Ascending aorta (tissue), 2 donors: ENCODE data around the gene CHCHD3. TPM values are rescaled to one million over a fixed set of nuclear protein-coding genes. Genes with fewer than 3 reads are reported as not detected.

Experiments
- DNase-seq, 2 donors: peaks; one replicate each; pipeline ENCODE4 v3.0.0-alpha.2; 2019; ENCODE audit warnings: low spot score in 2 of 2
- H3K27ac ChIP-seq, 2 donors: fragments of 200-600 bp; sonication (generic); one replicate each; pipeline ENCODE4 v1.5.1; 2016 to 2017; ENCODE audit warnings: mild to moderate bottlenecking in 1 of 2
- H3K27me3 ChIP-seq: fragments of 200-600 bp; sonication (generic); one replicate; pipeline ENCODE4 v1.5.1; 2017
- H3K36me3 ChIP-seq, 2 donors: fragments of 200-600 bp; sonication (generic); one replicate each; pipeline ENCODE4 v1.5.1; 2016
- H3K4me1 ChIP-seq, 2 donors: fragments of 200-600 bp; sonication (generic); one replicate each; pipeline ENCODE4 v1.5.1; 2016 to 2017; ENCODE audit warnings: mild to moderate bottlenecking in 1 of 2
- H3K4me3 ChIP-seq, 2 donors: fragments of 200-600 bp; sonication (generic); one replicate each; pipeline ENCODE4 v1.5.1; 2016 to 2017; ENCODE audit warnings: mild to moderate bottlenecking in 1 of 2
- H3K9me3 ChIP-seq, 2 donors: fragments of 200-600 bp; sonication (generic); one replicate each; pipeline ENCODE4 v1.5.1; 2016
- CTCF ChIP-seq, 3 experiments: fragments of 200-600 bp in 2 of 3; fragments of 450-650 bp in 1 of 3; sonication (generic) in 2 of 3; IDR thresholded peaks; one replicate each; pipeline ENCODE4 v1.5.1; 2016 to 2019; ENCODE audit warnings: antibody characterized with exemption in 3 of 3, mild to moderate bottlenecking in 1 of 3, moderate library complexity in 1 of 3
- intact Hi-C: fragments of 100-400 bp; cut with DNase I; formaldehyde crosslinking; loops from one replicate; pipeline ENCODE4 v1.15.1; 2023
- total RNA-seq: library from RNA; depleted of rRNA; stranded (reverse); fragments of >200 nt; gene quantifications from one replicate; pipeline ENCODE4 v1.1.0, GENCODE V29; 2016

Gene CHCHD3
- total RNA-seq, 1 donor from 2014 or later, result 26.2 TPM

DNA sequence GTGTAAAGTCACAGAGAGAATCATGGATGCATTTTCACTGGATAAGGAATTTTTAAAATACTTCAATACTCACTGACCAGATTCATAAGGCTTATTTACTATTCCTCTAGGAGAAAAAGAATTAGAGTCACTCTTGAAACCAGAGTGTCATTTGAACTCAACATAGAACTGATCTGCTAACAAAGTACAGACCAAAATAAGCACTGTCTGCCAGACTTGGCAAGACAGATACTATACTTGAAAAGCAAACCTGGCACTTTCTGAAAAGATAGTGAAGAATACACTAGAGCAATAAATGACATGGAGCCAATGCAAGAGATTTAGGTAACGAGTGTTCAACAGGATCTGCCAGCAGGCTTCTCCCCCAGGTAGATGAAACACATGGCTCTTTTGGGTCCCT, 215.3 kb downstream of the CHCHD3 start:
- Histone ChIP-seq H3K4me3 (no peak overlapping the region), H3K36me3 (no peaks in the 10 kb centered on the region), H3K4me1 (no peaks in the 10 kb centered on the region), H3K9me3 (peaks cover 0 to 8% of the 10 kb centered on the region in 2 donors), H3K27me3 (no peaks in the 10 kb centered on the region), H3K27ac (no peak overlapping the region)
- no peak for TF ChIP-seq CTCF (IDR thresholded peaks at IDR 0.05)
- no peak for DNase-seq
- intact Hi-C loops, result loop anchor here (10.0 kb wide), 1 partner anchor 1058 kb away; no protein-coding TSS in a partner anchor

DNA sequence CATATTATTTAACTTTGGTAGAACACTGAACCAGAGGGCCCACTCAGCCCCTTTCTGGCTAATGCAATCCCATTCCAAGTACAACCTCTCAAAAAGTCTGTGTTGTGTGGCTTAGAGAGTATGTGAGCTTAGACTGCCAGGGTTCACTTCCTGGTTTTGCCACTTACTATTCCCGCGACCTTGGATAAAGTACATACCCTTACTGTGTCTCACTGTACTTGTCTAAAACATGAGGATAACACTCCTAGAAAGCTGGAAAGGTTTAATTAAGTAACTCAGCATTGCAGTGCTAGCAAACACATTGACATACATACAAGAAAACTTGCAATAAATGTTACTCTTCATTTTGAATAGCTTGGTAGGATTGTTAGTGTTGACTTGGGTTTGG, 215.8 kb downstream of the CHCHD3 start:
- H3K4me3 ChIP-seq, result no peak overlapping the region
- intact Hi-C loops, result loop anchor here (10.0 kb wide), 1 partner anchor 1059 kb away; no protein-coding TSS in a partner anchor
- peaks cover 0 to 8% of the 10 kb centered on the region in 2 donors for H3K9me3 ChIP-seq
- no peaks in the 10 kb centered on the region for H3K4me1 ChIP-seq
- H3K27me3 ChIP-seq, result no peaks in the 10 kb centered on the region
- TF ChIP-seq CTCF (IDR thresholded peaks at IDR 0.05), result no peak
- no peak for DNase-seq
- H3K36me3 ChIP-seq, result no peaks in the 10 kb centered on the region
- no peak overlapping the region for H3K27ac ChIP-seq

DNA sequence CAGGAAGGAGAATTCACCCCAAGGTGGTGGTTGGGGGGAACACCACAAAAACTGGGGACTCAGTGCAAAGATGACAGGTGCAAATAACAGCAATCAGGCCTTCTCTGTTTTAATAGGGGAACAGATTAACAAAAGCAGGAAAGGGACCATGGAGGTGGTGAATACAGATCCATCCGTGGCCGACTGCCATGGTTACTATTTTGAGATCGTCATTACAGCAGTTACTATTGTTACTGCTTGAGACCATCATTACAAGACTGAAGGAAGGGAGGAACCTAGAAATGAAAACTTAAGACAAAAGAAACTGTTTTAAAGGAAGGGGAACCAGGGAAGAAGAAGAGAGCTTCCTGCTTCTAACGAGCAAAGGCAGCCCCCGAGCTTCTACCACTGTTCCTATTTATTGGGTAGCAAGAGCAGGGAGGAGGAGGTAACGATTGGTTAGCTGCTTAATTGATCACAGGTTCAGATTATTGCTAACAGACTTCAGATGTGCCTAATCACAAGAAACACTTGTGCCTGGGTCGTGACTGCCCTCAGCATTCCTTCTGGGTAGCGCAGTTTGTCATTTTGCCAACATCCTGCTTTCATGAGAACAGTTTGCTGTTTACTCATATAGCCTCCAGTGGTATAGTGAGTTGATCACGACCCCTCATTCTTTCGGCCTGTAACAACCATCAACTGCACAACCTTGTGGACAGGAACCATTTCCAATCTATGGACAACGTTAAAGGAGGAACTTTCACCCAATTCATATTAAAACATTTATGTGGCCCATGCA, 216.3 kb downstream of the CHCHD3 start:
- H3K9me3 ChIP-seq, result peaks cover 0 to 8% of the 10 kb centered on the region in 2 donors
- no peaks in the 10 kb centered on the region for H3K36me3 ChIP-seq
- no peaks in the 10 kb centered on the region for H3K4me1 ChIP-seq
- no peak for TF ChIP-seq CTCF (IDR thresholded peaks at IDR 0.05)
- H3K27ac ChIP-seq, result no peak overlapping the region
- H3K27me3 ChIP-seq, result no peaks in the 10 kb centered on the region
- DNase-seq, result no peak
- no peak overlapping the region for H3K4me3 ChIP-seq
- intact Hi-C loops, result loop anchor here (10.0 kb wide), 1 partner anchor 1059 kb away; no protein-coding TSS in a partner anchor

DNA sequence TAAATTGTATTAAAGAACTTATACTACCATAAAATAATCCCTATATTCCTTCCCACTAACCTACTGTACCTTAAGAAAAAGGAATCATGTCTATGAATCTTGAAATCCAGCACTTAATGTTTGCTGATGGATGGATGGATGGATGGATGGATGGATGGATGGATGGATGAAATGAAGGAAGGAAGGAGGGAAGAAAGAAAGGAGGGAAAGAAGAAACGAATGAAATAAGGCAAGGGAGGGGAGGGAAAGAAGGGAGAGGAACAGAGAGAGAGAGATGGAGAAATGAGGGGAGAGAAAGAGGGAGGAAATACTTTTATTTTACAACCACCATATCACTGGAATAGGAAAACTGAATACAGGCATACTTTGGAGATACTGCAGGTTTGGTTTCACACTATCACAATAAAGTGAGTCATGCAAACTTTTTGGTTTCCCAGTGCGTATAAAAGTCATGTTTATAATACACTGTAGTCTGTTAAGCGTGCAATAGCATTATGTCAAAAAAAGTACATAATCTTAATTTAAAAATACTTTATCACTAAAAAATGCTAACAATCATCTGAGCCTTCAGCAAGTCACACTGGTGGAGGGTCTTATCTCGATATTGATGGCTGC, 219.8 kb downstream of the CHCHD3 start:
- Histone ChIP-seq H3K4me1 (no peaks in the 10 kb centered on the region), H3K27ac (no peak overlapping the region), H3K27me3 (no peaks in the 10 kb centered on the region), H3K9me3 (peaks cover 0 to 8% of the 10 kb centered on the region in 2 donors), H3K4me3 (no peak overlapping the region), H3K36me3 (no peaks in the 10 kb centered on the region)
- no peak for TF ChIP-seq CTCF (IDR thresholded peaks at IDR 0.05)
- intact Hi-C loops, result loop anchor here (10.0 kb wide), 1 partner anchor 1063 kb away; no protein-coding TSS in a partner anchor
- no peak for DNase-seq

- Histone ChIP-seq H3K4me1 (no peaks in the 10 kb centered on the region), H3K27ac (no peak overlapping the region), H3K4me3 (no peak overlapping the region), H3K36me3 (no peaks in the 10 kb centered on the region), H3K9me3 (peaks cover 0 to 8% of the 10 kb centered on the region in 2 donors), H3K27me3 (no peaks in the 10 kb centered on the region)
- no peak for TF ChIP-seq CTCF (IDR thresholded peaks at IDR 0.05)
- intact Hi-C loops, result loop anchor here (10.0 kb wide), 1 partner anchor 1063 kb away; no protein-coding TSS in a partner anchor
- no peak for DNase-seq
Observed at GRCh38 chr7:132861424-132861823, 220.5 kb downstream of the CHCHD3 start.
